ENCODE results near the gene MAD1L1. TPM values are rescaled to one million over a fixed set of nuclear protein-coding genes. Genes with fewer than 3 reads are reported as not detected.

Gene MAD1L1
- total and polyA plus RNA-seq, 8 donors, result 12.8 to 469 (median 27.3) TPM

DNA sequence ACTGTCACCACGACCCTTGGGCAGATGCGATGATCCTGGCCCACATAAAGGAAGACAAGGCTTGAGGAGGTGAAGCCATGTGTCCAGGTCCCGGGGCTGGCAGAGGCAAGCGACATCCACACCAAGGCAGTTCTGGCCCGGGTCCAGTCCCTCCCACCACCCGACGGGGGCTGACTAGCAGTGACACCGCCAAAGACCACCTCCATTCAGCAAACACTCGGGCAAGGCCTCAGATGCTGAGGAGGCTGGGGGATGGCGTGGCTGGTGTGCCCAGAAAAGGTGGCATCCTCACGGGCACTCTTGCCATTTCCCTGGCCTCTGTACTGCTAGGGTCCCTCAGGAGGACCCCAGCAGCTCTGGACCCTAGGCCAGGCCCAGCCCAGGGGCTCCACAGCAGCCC, 343.7 kb downstream of the MAD1L1 start:
- H3K9me3 ChIP-seq, result no peaks in the 10 kb centered on the region
- H3K36me3 ChIP-seq, result peaks cover 4 to 41% (median 26%) of the 10 kb centered on the region in 4 donors
- no peak overlapping the region for H3K4me3 ChIP-seq
- WGBS, 5 donors, result 88 to 97% (median 93%) methylated on average over 9 to 11 of the region's 11 CpGs
- intact Hi-C loops (cut with DNase I; ENCODE audit: low total_unique reads), result no loop called here
- no peak overlapping the region for H3K27ac ChIP-seq
- no peak for DNase-seq
- H3K27me3 ChIP-seq, result no peaks in the 10 kb centered on the region
- H3K4me1 ChIP-seq, result no peaks in the 10 kb centered on the region
- TF ChIP-seq EP300 (IDR thresholded peaks at IDR 0.05) (no peak), POLR2A (IDR thresholded peaks at IDR 0.05) (no peak), CTCF (IDR thresholded peaks at IDR 0.05) (no peak), POLR2AphosphoS5 (IDR thresholded peaks at IDR 0.05) (no peak)

GRCh38 chr7:1888425-1888824, 344.3 kb downstream of the MAD1L1 start:
- no peak for TF ChIP-seq CTCF (IDR thresholded peaks at IDR 0.05)
- no peak for TF ChIP-seq POLR2AphosphoS5 (IDR thresholded peaks at IDR 0.05)
- no peak for TF ChIP-seq EP300 (IDR thresholded peaks at IDR 0.05)
- no peak for TF ChIP-seq POLR2A (IDR thresholded peaks at IDR 0.05)
- no peak overlapping the region for H3K27ac ChIP-seq
- H3K9me3 ChIP-seq, result no peaks in the 10 kb centered on the region
- intact Hi-C loops (cut with DNase I; ENCODE audit: low total_unique reads), result no loop called here
- WGBS, 5 donors, result 88 to 98% (median 96%) methylated on average over 9 to 12 of the region's 12 CpGs
- peaks cover under 1 to 4% (median 2%) of the 10 kb centered on the region in 4 donors for H3K4me1 ChIP-seq
- no peaks in the 10 kb centered on the region for H3K27me3 ChIP-seq
- H3K36me3 ChIP-seq, result peaks cover 4 to 41% (median 26%) of the 10 kb centered on the region in 4 donors
- no peak overlapping the region for H3K4me3 ChIP-seq
- DNase-seq, result no peak

GRCh38 chr7:1887251-1887650, 345.5 kb downstream of the MAD1L1 start:
- WGBS, 5 donors, result 88 to 99% (median 94%) methylated on average over 5 to 10 of the region's 10 CpGs
- H3K9me3 ChIP-seq, result no peaks in the 10 kb centered on the region
- no peak overlapping the region for H3K27ac ChIP-seq
- H3K4me3 ChIP-seq, result no peak overlapping the region
- TF ChIP-seq POLR2A (IDR thresholded peaks at IDR 0.05) (no peak), EP300 (IDR thresholded peaks at IDR 0.05) (no peak), CTCF (IDR thresholded peaks at IDR 0.05) (no peak), POLR2AphosphoS5 (IDR thresholded peaks at IDR 0.05) (no peak)
- H3K27me3 ChIP-seq, result no peaks in the 10 kb centered on the region
- DNase-seq, result no peak
- H3K36me3 ChIP-seq, result peaks cover 4 to 32% (median 23%) of the 10 kb centered on the region in 4 donors
- H3K4me1 ChIP-seq, result peaks cover 6 to 13% (median 9%) of the 10 kb centered on the region in 4 donors
- intact Hi-C loops (cut with DNase I; ENCODE audit: low total_unique reads), result no loop called here

DNA sequence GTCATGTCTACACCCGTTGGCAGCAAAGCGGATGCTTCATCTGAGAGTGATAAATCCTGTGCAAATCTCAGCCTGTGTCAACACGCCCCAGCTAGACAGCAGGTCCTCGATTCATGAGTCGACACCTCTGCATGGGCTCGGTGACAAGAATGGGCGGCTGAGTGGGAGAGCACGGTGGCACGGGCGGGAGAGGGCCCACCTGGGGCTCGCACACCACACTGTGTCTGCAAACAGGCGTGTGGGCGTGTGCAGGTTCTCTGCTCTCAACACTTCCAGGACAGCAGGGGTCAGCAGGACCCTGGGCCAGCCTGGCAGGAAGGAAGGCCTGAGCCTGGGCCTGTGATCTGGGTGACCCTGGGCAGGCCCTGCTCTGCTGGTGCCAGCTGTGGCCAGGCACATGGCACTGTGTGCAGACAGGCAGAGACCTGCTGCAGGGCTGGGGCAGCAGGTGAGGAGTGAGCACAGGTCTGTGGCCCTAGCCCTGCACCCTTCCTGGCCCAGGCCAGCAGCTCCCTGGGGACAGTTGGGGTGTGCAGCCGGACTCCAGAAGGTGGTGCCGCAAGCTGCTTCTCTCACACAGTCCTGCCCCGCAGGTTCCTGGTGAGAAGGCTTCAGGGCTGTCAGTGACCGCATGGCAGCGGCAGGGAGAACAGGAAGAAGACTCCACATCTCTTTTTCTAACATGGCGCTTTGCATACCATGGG, 346.2 kb downstream of the MAD1L1 start:
- 74 to 83% (median 79%) methylated on average over 12 to 19 of the region's 19 CpGs for WGBS, 5 donors
- TF ChIP-seq EP300 (IDR thresholded peaks at IDR 0.05) (no peak), CTCF (IDR thresholded peaks at IDR 0.05) (no peak), POLR2AphosphoS5 (IDR thresholded peaks at IDR 0.05) (no peak), POLR2A (IDR thresholded peaks at IDR 0.05) (no peak)

More for the DNA sequence above, 346.2 kb downstream of the MAD1L1 start:
- H3K27me3 ChIP-seq, result no peaks in the 10 kb centered on the region
- no peaks in the 10 kb centered on the region for H3K9me3 ChIP-seq
- intact Hi-C loops (cut with DNase I; ENCODE audit: low total_unique reads), result no loop called here
- no peak overlapping the region for H3K4me3 ChIP-seq
- peak in 1 of 2 donors; percentile 34 for DNase-seq
- peaks cover 6 to 13% (median 10%) of the 10 kb centered on the region in 4 donors for H3K4me1 ChIP-seq
- H3K27ac ChIP-seq, result no peak overlapping the region
- peaks cover 4 to 28% (median 23%) of the 10 kb centered on the region in 4 donors for H3K36me3 ChIP-seq
